ENCODE measurements around the gene SPINDOC.
A peak's percentile ranks its signal among the peaks of the same experiment; 100 is the strongest.
"Not testable (repeated sequence)": the region's sequence is repeated elsewhere in the genome, so short reads cannot be mapped to it uniquely, and the experiment has no call there.

The SPINDOC gene

GRCh38 chr11:63855975-63856374 is 42.7 kb downstream of the SPINDOC start:
- DNase-seq (ENCODE audit: low read depth in 2 of 2), result no peak

- no peak for DNase-seq (ENCODE audit: low read depth in 2 of 2)
These were observed 45.6 kb downstream of the SPINDOC start for GRCh38 chr11:63858628-63859550.

- DNase-seq (ENCODE audit: low read depth in 2 of 2), result no peak
These were observed 49.7 kb downstream of the SPINDOC start for GRCh38 chr11:63862923-63863322.

- DNase-seq (ENCODE audit: low read depth in 2 of 2), result not testable (repeated sequence)
These were observed 50.4 kb downstream of the SPINDOC start for GRCh38 chr11:63863620-63864019.

GRCh38 chr11:63866211-63866610 is 53.0 kb downstream of the SPINDOC start:
- peak; percentile 29 to 33 for DNase-seq (ENCODE audit: low read depth in 2 of 2)

- no peak for DNase-seq (ENCODE audit: low read depth in 2 of 2)
These were observed 54.3 kb downstream of the SPINDOC start for GRCh38 chr11:63867511-63867910.

GRCh38 chr11:63868399-63869064 is 55.3 kb downstream of the SPINDOC start:
- no peak for DNase-seq (ENCODE audit: low read depth in 2 of 2)

GRCh38 chr11:63869171-63869591 is 55.9 kb downstream of the SPINDOC start:
- DNase-seq (ENCODE audit: low read depth in 2 of 2), result no peak

GRCh38 chr11:63869683-63870082 is 56.4 kb downstream of the SPINDOC start:
- DNase-seq (ENCODE audit: low read depth in 2 of 2), result no peak

GRCh38 chr11:63870351-63871140 is 57.3 kb downstream of the SPINDOC start:
- no peak for DNase-seq (ENCODE audit: low read depth in 2 of 2)

GRCh38 chr11:63871962-63872799 is 58.9 kb downstream of the SPINDOC start:
- peak; percentile 32 to 43 for DNase-seq (ENCODE audit: low read depth in 2 of 2)

GRCh38 chr11:63872800-63873197 is 59.5 kb downstream of the SPINDOC start:
- DNase-seq (ENCODE audit: low read depth in 2 of 2), result no peak

- no peak for DNase-seq (ENCODE audit: low read depth in 2 of 2)
These were observed 60.1 kb downstream of the SPINDOC start for GRCh38 chr11:63873311-63873710.

- no peak for DNase-seq (ENCODE audit: low read depth in 2 of 2)
These were observed 61.3 kb downstream of the SPINDOC start for GRCh38 chr11:63874511-63874910.

GRCh38 chr11:63875506-63876065 is 62.3 kb downstream of the SPINDOC start:
- DNase-seq (ENCODE audit: low read depth in 2 of 2), result no peak

- no peak for DNase-seq (ENCODE audit: low read depth in 2 of 2)
These were observed 63.4 kb downstream of the SPINDOC start for GRCh38 chr11:63876616-63877015.
